Brain microvascular endothelial cell (primary cell): ENCODE results near the gene TTC39B.

Experiments used
- DNase-seq: peaks from one replicate; pipeline ENCODE4 v3.0.0-alpha.2; 2020
- H3K27ac ChIP-seq: fragments of 250-450 bp; sonication (Bioruptor Pico); 2 replicates; pipeline ENCODE4 v1.5.1; 2020; ENCODE audit warnings: mild to moderate bottlenecking, moderate library complexity
- H3K27me3 ChIP-seq: fragments of 250-450 bp; sonication (Bioruptor Pico); replicated peaks from 2 replicates; pipeline ENCODE4 v1.5.1; 2020; ENCODE audit warnings: mild to moderate bottlenecking
- H3K36me3 ChIP-seq: fragments of 250-450 bp; sonication (Bioruptor Pico); replicated peaks from 2 replicates; pipeline ENCODE4 v1.5.1; 2020; ENCODE audit warnings: mild to moderate bottlenecking
- H3K4me3 ChIP-seq: 2 replicates; pipeline ENCODE4 v1.5.1; 2011; ENCODE audit warnings: low read depth, mild to moderate bottlenecking, control low read depth, low read length, moderate library complexity
- CTCF ChIP-seq: IDR thresholded peaks from 2 replicates; pipeline ENCODE4 v1.5.1; 2011; ENCODE audit warnings: low read depth, mild to moderate bottlenecking, moderate library complexity, low read length, control low read depth, inconsistent platforms; ENCODE audit errors: missing control alignments
- in situ Hi-C: cut with HindIII; loops from 2 replicates; pipeline ENCODE4 v1.10.0; 2017; ENCODE audit warnings: low sequenced_read_pairs, low pct_ligation_motif_present

The TTC39B gene

GRCh38 chr9:15349892-15350761, 43.1 kb upstream of the TTC39B start:
- TF ChIP-seq CTCF = no peak

DNA sequence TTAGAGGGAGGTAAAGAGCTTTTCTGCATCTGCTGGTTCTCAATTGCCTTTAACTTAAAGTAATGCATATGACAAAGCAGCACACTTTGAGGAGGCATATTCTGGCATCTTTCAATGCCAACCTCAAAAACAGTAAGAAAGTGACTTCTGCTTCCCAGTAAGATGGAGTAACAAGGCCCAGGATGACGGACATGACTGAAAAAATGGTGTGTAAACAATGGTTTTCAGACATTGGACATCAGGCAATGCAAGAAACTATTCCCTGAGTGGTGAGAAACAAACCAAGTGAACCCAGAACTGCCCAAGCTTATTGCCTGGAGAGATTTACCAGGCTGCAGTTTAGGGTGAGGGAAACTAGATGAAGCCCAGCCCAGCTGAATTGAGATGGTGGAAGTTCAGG, 39.8 kb upstream of the TTC39B start:
- DNase-seq = no peak
- Histone ChIP-seq H3K27ac (no peak overlapping the region), H3K36me3 (no peaks in the 10 kb centered on the region), H3K4me3 (no peak overlapping the region), H3K27me3 (no peaks in the 10 kb centered on the region)
- in situ Hi-C loops = no loop called here
- no peak for TF ChIP-seq CTCF

More at GRCh38 chr9:15349892-15350761, 43.1 kb upstream of the TTC39B start:
- no peak overlapping the region for H3K27ac ChIP-seq
- peak; percentile 51 for DNase-seq
- H3K36me3 ChIP-seq = no peaks in the 10 kb centered on the region
- H3K27me3 ChIP-seq = no peaks in the 10 kb centered on the region
- no peak overlapping the region for H3K4me3 ChIP-seq
- in situ Hi-C loops = no loop called here

DNA sequence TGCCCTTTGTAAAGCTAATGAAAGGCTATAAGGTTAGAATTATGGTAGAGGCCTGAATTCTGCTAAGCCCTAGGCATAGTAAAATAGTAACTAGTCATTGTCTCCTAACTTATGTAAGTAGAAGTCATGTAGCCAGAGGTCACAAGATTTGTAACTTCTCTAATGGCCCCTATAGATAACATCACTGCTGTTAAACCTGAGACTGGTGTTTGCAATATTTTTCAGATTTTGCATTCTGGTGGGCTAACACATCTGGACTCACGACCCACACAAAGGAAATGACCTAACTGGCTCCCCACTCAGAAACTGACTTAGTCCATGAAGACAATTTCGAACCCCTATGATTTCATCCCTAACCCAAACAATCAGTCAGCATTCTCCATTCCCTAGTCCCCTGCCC, 37.2 kb upstream of the TTC39B start:
- Histone ChIP-seq H3K36me3 (no peaks in the 10 kb centered on the region), H3K4me3 (no peak overlapping the region), H3K27me3 (no peaks in the 10 kb centered on the region), H3K27ac (no peak overlapping the region)
- no peak for TF ChIP-seq CTCF
- in situ Hi-C loops = no loop called here
- no peak for DNase-seq

DNA sequence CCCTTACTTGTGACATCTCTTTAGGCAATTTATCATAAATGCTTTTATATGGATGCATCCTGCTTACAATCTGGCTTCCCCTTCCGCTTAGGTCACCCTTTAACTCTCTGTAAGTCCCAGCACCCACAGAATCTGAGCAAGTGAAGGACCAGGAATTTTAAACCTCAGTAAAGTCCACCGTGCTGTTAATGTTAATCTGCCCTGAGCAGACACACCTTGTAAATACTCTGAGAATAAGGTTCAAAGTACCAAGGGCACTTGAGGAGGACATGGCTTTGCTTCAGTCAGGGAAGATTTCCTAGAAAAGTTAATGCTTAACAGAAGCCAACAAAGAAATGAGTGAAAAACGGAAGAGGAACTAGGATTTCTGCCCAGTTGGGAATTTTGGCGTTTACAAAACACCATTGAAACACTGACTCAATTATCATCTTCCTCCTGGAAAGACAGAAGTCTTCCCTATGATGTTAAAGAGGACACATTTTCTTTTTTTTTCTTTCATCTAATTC, 26.4 kb upstream of the TTC39B start:
- no peak for TF ChIP-seq CTCF

DNA sequence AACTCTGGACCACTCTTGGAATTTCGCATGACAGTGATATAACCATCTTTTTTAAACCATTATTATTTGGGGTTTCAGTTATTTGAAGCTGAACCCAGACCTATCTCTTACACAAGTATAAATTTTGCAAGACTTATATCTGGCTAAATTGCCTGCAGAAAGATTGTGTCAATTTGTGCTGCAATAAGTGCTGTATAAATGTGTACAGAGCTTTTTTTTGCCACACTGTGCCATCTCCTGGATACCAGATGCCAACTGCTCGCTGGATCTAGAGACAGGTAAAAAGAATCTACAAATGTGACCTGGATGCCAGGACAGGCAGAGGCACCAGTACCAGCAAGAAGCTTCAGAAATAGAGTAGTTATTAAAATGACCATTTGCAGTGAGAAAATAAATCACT, 25.9 kb upstream of the TTC39B start:
- TF ChIP-seq CTCF = no peak
- no peak overlapping the region for H3K4me3 ChIP-seq
- no peaks in the 10 kb centered on the region for H3K27me3 ChIP-seq
- in situ Hi-C loops = no loop called here
- DNase-seq = no peak
- no peaks in the 10 kb centered on the region for H3K36me3 ChIP-seq
- H3K27ac ChIP-seq = no peak overlapping the region

More for the DNA sequence above, 26.4 kb upstream of the TTC39B start:
- Histone ChIP-seq H3K27ac (no peak overlapping the region), H3K27me3 (no peaks in the 10 kb centered on the region), H3K4me3 (no peak overlapping the region), H3K36me3 (no peaks in the 10 kb centered on the region)
- DNase-seq = no peak
- in situ Hi-C loops = no loop called here
